Hindlimb muscle (tissue), 1 donor: ENCODE measurements around the gene FBLIM1. TPM values are rescaled to one million over a fixed set of nuclear protein-coding genes. Genes with fewer than 3 reads are reported as not detected.
"Not testable (repeated sequence)": the region's sequence is repeated elsewhere in the genome, so short reads cannot be mapped to it uniquely, and the experiment has no call there.

Experiments
- DNase-seq: peaks from one replicate; pipeline ENCODE4 v3.0.0-alpha.2; 2013
- polyA plus RNA-seq: library from polyadenylated mRNA; unstranded; fragments of 120-200 nt; gene quantifications from one replicate; pipeline ENCODE4 v1.2.1, GENCODE V29; 2013; ENCODE audit not compliant: insufficient read length

FBLIM1 gene
- polyA plus RNA-seq, 1 donor: 30.5 TPM

DNA sequence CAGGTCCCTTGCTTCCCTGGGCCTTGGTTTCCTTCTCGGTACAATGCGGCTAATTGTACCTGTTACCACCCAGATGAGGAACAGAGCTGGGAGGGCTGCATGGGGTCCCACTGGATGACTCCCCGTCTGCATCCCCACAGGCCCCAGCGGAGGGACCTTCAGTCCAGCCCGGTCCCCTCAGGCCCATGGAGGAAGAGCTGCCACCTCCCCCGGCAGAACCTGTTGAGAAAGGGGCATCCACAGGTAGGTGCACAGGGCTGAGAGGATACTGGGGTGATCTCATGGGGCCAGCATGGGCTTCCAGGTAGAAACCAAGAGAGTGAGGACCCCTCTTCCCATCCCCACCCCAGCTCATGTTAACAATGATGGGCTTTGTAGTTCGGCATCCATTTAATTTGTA lies 9.8 kb downstream of the FBLIM1 start:
- no peak for DNase-seq

DNA sequence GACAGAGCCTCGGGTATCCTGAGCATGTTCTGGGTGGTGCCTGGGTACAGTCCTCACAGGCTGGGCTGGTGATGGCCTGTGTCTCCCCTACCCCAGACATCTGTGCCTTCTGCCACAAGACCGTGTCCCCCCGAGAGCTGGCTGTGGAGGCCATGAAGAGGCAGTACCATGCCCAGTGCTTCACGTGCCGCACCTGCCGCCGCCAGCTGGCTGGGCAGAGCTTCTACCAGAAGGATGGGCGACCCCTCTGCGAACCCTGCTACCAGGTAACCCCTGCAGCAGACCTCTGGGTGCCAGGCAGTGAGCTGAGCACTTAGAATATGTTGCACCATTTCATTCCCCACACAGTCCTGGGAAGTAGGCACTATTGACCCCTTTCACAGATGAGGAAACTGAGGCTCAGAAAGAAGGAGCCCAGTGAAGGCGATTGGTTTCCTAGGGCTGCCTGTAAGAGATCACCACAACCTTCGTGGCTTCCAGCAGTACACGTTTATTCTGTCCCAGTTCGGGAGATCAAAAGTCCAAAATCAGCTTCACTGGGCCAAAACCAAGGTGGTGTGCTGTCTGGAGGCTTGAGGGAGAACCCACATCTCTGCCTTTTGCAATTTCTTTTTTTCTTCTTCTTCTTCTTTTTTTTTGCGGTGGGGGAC lies 11.8 kb downstream of the FBLIM1 start:
- no peak for DNase-seq

DNA sequence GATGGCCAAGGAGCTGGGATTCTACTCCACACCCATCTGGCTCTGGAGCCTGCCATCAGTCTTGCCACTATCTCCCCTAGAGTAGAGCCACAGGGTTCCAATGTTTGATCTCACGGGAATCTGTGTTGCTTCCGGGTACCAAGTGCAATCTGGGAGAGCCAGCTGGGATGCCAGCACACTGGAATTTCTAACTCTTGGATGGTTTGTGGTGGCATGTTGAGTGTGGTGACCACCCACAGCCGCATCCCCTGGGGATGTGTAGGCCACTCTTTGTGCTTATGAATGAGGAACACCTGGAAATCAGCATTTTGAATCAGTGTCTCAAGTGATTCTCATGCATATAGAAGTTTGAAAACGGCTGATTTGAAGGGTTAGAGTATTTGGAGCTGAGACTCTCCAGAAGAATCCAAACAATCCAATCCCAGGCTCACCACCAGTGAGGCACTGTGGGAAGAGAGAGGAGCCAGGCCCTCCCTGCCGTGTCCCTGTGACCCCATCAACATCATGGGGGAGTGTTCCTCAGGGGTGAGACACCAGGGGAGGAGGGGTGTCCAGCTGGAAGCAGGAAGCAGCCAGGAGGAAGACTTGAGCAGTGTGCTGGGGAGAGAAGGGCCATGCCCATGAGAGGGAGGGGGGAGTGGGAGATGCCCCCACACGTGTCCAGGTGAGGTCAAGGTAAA lies 13.4 kb downstream of the FBLIM1 start:
- DNase-seq: no peak

DNA sequence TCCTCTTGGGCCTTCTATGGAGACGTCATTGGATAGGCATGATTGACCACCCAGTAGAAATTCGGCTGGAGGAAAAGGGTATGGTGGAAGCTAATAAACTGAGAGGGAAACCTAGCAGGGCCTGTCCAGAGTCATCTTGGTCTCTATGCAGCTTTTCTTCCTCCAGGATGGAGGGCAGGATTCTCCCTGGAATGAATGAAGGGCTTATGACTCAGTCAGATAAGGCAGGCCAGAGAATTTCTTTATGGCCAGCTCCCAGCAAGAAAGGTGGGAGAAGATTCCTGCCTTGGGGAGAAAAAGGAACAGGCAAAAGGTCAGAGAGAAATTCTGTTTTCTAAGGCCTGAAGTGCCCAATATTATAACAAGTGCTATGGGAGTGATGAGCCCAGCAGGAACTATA lies 17.1 kb downstream of the FBLIM1 start:
- no peak for DNase-seq

GRCh38 chr1:15777909-15778707 lies 19.5 kb downstream of the FBLIM1 start:
- DNase-seq: no peak

DNA sequence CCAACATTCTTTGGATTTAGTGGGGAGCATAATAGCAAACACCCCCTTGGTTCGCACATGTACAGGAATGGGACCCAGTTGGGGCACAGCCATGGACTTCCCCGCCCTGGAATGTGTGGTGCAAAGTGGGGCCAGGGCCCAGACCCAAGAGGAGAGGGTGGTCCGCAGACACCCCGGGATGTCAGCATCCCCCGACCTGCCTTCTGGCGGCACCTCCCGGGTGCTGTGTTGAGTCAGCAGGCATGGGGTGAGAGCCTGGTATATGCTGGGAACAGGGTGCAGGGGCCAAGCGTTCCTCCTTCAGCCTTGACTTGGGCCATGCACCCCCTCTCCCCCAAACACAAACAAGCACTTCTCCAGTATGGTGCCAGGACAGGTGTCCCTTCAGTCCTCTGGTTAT lies 27.1 kb downstream of the FBLIM1 start:
- DNase-seq: no peak

GRCh38 chr1:15786581-15786980 lies 28.0 kb downstream of the FBLIM1 start:
- no peak for DNase-seq

DNA sequence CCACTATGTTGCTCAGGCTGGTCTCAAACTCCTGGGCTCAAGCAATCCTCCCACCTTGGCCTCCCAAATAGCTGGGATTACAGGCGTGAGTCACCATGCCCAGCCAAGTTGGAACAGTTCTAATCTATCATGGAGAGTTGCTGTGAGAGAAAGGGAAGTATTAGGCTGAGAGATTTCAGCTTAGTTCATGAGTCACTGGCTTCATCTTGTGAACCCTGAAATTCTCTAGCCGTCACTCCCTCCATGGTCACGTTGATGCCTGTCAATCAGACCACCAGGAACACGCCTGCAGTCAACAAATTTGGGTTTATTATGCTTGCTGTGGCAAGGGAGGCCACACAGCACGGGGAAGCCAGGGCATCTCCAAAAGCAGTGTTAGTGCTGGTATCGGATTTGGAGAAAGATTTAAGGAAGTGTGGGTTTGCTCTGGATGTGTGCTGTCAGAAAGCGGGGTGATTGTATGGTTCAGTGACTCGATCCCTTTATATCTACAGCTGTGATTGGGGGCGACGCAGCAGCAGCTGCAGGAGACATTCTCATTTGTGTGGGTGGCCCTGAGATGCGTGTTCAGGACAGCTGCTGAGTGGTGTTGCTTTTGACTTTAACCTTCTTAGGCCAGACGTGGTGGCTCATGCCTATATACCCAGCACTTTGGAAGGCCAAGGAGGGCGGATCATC lies 30.2 kb downstream of the FBLIM1 start:
- no peak for DNase-seq

DNA sequence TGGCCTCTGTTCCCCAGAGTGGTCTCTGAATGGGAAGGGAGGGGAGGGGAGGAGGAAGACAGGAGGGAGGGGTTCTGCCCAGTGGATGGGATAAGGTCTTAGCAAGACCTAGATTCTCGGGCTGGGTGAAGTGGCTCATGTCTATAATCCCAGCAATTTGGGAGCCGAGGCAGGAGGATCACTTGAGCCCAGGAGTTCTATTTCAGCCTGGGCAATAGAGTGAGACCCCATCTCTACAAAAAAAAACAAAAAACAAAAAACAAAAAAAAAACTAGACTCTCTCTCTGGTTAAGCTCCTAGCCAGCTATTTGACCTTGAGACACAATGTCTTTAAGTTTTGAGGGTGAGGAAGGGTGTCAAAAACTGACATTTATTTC lies 37.5 kb downstream of the FBLIM1 start:
- no peak for DNase-seq

DNA sequence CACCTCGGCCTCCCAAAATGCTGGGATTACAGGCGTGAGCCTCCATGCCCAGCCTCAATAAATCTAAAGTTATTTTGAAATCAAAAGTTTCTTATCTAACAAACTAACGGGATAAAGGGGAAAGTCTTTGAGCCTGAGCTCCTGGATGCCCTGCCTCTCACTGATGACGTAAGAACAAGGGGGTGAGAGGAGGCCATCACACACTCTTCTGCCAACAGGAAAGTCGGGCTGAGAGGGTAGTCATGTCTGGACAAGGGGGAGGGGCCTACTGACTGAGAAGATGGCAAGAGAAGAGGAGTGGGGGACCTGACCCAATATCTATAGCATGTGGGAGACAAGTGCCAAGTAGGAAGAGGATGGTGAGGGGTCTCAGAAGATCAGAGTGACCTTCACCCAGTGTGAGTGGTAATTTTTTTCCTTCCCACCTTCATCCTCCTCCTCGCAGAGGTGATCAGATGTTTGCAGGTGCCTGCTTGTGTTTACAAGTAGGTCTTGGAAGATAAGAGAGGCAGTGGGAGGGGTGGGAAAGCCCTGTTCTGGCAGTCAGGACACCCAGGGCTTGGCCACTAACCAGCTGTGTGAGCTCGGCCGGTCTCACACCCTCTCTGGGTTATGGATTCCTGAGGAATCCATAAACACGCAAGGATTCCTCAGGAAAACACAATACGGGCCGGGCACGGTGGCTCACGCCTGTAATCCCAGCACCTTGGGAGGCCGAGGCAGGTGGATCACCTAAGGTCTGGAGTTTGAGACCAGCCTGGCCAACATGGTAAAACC lies 39.2 kb downstream of the FBLIM1 start:
- no peak for DNase-seq

DNA sequence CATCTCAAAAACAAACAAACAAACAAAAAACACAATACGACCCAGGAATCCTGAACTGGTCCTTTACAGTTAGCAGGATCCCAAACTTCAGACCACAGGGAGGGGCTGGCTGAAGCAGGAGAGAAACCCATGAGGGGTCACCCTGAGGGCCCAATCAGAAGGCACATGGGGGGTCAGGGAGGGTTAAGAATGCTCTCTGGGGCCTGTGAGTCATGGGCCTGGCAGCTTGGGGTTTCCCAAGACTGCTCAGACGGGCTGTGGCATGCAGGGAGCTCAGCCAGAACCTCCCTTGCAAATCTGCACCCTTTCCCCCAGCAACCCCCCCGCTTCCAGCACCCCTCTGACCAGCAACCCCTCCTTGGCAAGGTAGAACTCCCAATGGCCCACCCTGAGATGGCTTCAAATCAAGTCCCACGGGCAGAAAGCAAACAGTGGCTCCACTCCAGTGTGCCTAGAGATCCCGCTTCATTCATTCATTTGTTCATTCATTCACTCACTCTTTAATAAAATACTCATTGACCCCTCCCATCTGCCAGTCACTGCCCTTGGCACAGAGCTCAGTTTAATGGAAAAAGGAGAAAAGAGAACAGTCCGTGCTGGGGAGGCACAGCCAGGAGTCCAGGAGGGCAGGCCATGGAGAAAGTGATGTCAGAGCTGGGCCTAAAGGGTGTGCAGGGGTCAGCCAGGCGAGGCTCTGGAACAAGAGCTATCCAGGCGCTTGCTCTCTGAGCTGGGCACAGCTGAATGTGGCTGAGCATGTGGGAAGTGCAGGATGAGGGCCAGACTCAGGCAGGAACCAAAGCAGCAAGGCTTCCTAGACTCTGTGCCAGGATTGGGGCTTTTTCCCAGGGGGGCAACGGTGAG lies 40.6 kb downstream of the FBLIM1 start:
- DNase-seq: no peak

- DNase-seq: no peak
Observed at GRCh38 chr1:15799928-15800835, 41.6 kb downstream of the FBLIM1 start.

DNA sequence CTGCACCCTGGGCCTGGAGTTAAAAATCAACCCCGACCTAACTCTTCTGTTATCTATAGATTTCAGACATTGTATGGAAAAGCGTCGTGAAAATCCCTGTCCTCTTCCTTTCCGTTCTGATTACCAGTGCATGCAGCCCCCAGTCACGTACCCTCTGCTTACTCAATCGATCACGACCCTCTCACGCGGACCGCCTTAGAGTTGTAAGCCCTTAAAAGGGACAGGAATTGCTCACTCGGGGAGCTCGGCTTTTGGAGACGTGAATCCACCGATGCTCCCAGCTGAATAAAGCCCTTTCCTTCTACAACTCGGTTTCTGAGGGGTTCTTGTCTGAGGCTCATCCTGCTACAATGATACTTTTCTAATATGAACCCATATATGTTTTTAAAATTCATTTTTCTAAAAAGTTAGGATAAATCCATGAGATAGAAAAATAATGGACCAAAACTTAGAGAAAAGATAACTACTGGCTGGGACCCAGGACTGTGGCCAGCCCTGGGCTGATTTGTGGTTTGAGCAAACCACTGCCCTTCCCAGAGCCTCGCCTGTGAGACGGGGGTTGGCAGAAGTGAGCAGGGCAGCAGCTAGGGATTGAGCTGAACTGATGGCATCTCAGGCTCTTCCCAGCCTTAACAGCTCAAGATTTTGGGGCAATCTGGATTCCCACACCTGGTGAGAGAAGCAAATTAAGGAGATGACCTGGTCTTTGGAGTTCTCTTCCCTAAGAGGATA lies 43.8 kb downstream of the FBLIM1 start:
- DNase-seq: no peak

- peak; percentile 22 for DNase-seq
Observed at GRCh38 chr1:15803380-15803779, 44.8 kb downstream of the FBLIM1 start.

DNA sequence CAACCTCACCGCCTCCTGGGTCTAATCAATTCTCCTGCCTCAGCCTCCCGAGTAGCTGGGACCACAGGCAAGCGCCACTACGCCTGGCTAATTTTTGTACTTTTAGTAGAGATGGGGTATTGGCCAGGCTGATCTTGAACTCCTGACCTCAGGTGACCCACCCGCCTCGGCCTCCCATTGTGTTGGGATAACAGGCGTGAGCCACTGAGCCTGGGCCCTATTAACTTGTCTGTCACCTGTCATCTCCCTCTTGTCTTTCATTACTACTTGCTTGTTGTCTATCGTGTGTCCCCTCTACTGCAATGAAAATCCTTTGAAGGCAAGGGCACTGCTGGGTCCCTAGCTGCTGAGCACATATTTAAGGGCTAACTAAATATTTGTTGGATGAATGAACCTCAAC lies 45.5 kb downstream of the FBLIM1 start:
- DNase-seq: no peak

DNA sequence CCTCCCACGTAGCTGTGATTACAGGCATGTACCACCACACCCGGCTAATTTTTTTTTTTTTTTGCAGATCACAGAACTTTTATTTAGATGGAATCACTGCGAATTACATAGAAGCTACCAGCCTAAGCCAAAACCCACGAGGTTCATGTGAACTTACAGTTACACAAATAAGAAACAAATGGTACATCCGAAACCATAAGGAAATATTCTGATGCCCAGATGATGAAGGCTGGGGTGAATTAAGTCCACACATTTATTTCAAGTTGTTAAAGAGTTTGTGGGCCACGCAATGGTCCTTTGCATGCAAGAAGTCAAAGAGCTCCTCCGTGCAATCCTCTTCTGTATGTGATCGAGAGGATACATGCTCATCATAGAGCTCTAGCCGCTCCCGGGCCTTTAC lies 48.5 kb downstream of the FBLIM1 start:
- no peak for DNase-seq

GRCh38 chr1:15807549-15807948 lies 49.0 kb downstream of the FBLIM1 start, which contains the start of gene UQCRHL:
Gene UQCRHL (minus strand): TSS chr1:15807649. CDS start chr1:15807649, 0 bp downstream.
- not testable (repeated sequence) for DNase-seq

- no peak for DNase-seq
Observed at GRCh38 chr1:15808955-15809354, 50.4 kb downstream of the FBLIM1 start.

- no peak for DNase-seq
Observed at GRCh38 chr1:15810073-15810472, 51.5 kb downstream of the FBLIM1 start.
